HS-27A (cell line): Measurements from ENCODE around the gene PPHLN1.
A peak's percentile ranks its signal among the peaks of the same experiment; 100 is the strongest.

Source experiments
- DNase-seq: peaks from one replicate; pipeline ENCODE4 v3.0.0-alpha.2; 2012; ENCODE audit warnings: low read depth, missing footprints

Gene PPHLN1

GRCh38 chr12:42325653-42326474 lies at the start of gene PPHLN1, which contains the start of gene ZCRB1:
Gene PPHLN1 (plus strand): TSS chr12:42326167. CDS start chr12:42335903, 9,736 bp downstream.
Gene ZCRB1 (minus strand): TSS chr12:42326094. CDS start chr12:42324102, 1,992 bp downstream.
- DNase-seq, result peak; percentile 39

GRCh38 chr12:42277396-42278127 lies 48.4 kb upstream of the PPHLN1 start:
- DNase-seq, result no peak

- no peak for DNase-seq
Observed at GRCh38 chr12:42278128-42278510, 47.8 kb upstream of the PPHLN1 start.

- DNase-seq, result no peak
Observed at GRCh38 chr12:42281278-42281677, 44.7 kb upstream of the PPHLN1 start.

GRCh38 chr12:42281844-42282243 lies 44.1 kb upstream of the PPHLN1 start:
- no peak for DNase-seq

- no peak for DNase-seq
Observed at GRCh38 chr12:42282294-42282693, 43.7 kb upstream of the PPHLN1 start.

GRCh38 chr12:42283739-42284138 lies 42.2 kb upstream of the PPHLN1 start:
- DNase-seq, result no peak

GRCh38 chr12:42284157-42284556 lies 41.8 kb upstream of the PPHLN1 start:
- DNase-seq, result no peak

GRCh38 chr12:42284876-42285275 lies 41.1 kb upstream of the PPHLN1 start:
- no peak for DNase-seq

- DNase-seq, result no peak
Observed at GRCh38 chr12:42285431-42285830, 40.5 kb upstream of the PPHLN1 start.

GRCh38 chr12:42286741-42287140 lies 39.2 kb upstream of the PPHLN1 start:
- no peak for DNase-seq

- no peak for DNase-seq
Observed at GRCh38 chr12:42288544-42288943, 37.4 kb upstream of the PPHLN1 start.

- DNase-seq, result no peak
Observed at GRCh38 chr12:42291680-42292079, 34.3 kb upstream of the PPHLN1 start.

- DNase-seq, result no peak
Observed at GRCh38 chr12:42296503-42297109, 29.4 kb upstream of the PPHLN1 start.

- no peak for DNase-seq
Observed at GRCh38 chr12:42298887-42299286, 27.1 kb upstream of the PPHLN1 start.

GRCh38 chr12:42299392-42300308 lies 26.3 kb upstream of the PPHLN1 start:
- no peak for DNase-seq

GRCh38 chr12:42306297-42306696 lies 19.7 kb upstream of the PPHLN1 start:
- DNase-seq, result no peak

GRCh38 chr12:42308390-42308789 lies 17.6 kb upstream of the PPHLN1 start:
- DNase-seq, result no peak

GRCh38 chr12:42309996-42310395 lies 16.0 kb upstream of the PPHLN1 start:
- DNase-seq, result no peak

GRCh38 chr12:42315108-42315507 lies 10.9 kb upstream of the PPHLN1 start:
- DNase-seq, result no peak

- no peak for DNase-seq
Observed at GRCh38 chr12:42320796-42321195, 5.2 kb upstream of the PPHLN1 start.

GRCh38 chr12:42322567-42322966 lies 3.4 kb upstream of the PPHLN1 start:
- DNase-seq, result no peak
